H9 (cell line): Measurements from ENCODE around the gene C8G. TPM values are rescaled to one million over a fixed set of nuclear protein-coding genes. Genes with fewer than 3 reads are reported as not detected.

Experiments
- DNase-seq: peaks from one replicate; pipeline ENCODE4 v3.0.0-alpha.2; 2017
- H2AFZ ChIP-seq: one replicate; pipeline ENCODE4 v1.6.1; 2013; ENCODE audit warnings: mild to moderate bottlenecking, low read length, control low read depth, moderate library complexity
- H2AK5ac ChIP-seq: 2 replicates; pipeline ENCODE4 v1.6.1; 2013; ENCODE audit warnings: low read length, control low read depth, mixed read lengths; ENCODE audit not compliant: insufficient read length
- H2BK120ac ChIP-seq: one replicate; pipeline ENCODE4 v1.6.1; 2013; ENCODE audit warnings: low read depth, mild to moderate bottlenecking, low read length, control low read depth, inconsistent platforms; ENCODE audit not compliant: poor library complexity, severe bottlenecking
- H2BK12ac ChIP-seq: 2 replicates; pipeline ENCODE4 v1.6.1; 2013; ENCODE audit warnings: low read length, control low read depth, mixed read lengths, low read depth; ENCODE audit not compliant: insufficient read length
- H2BK15ac ChIP-seq: 2 replicates; pipeline ENCODE4 v1.6.1; 2013; ENCODE audit warnings: low read depth, low read length, control low read depth
- H2BK20ac ChIP-seq: one replicate; pipeline ENCODE4 v1.6.1; 2013; ENCODE audit warnings: low read depth, mild to moderate bottlenecking, low read length, control low read depth, inconsistent platforms; ENCODE audit not compliant: poor library complexity, severe bottlenecking
- H2BK5ac ChIP-seq: 2 replicates; pipeline ENCODE4 v1.6.1; 2013; ENCODE audit warnings: low read length, control low read depth, mixed read lengths; ENCODE audit not compliant: insufficient read length
- H3K14ac ChIP-seq: 2 replicates; pipeline ENCODE4 v1.6.1; 2013; ENCODE audit warnings: low read length, control low read depth; ENCODE audit not compliant: insufficient read depth
- H3K18ac ChIP-seq: 2 replicates; pipeline ENCODE4 v1.6.1; 2013; ENCODE audit warnings: low read depth, mild to moderate bottlenecking, mixed read lengths, low read length, control low read depth; ENCODE audit not compliant: insufficient read length
- H3K23ac ChIP-seq: 2 replicates; pipeline ENCODE4 v1.6.1; 2013; ENCODE audit warnings: low read length, control low read depth, mixed read lengths, low read depth; ENCODE audit not compliant: insufficient read length
- H3K23me2 ChIP-seq: 2 replicates; pipeline ENCODE4 v1.6.1; 2013; ENCODE audit warnings: low read depth, mild to moderate bottlenecking, mixed read lengths, low read length, control low read depth; ENCODE audit not compliant: insufficient read length, poor library complexity, severe bottlenecking
- H3K27ac ChIP-seq: 2 replicates; pipeline ENCODE4 v1.5.1; 2013; ENCODE audit warnings: low read length, control low read depth, mixed read lengths, low read depth; ENCODE audit not compliant: insufficient read length
- H3K27me3 ChIP-seq: 2 replicates; pipeline ENCODE4 v1.6.1; 2013; ENCODE audit warnings: low read length, control low read depth, inconsistent platforms; ENCODE audit not compliant: insufficient read depth
- H3K4ac ChIP-seq: 2 replicates; pipeline ENCODE4 v1.6.1; 2013; ENCODE audit warnings: low read depth, mild to moderate bottlenecking, control low read depth, inconsistent platforms, low read length, moderate library complexity
- H3K4me1 ChIP-seq: 2 replicates; pipeline ENCODE4 v1.6.1; 2013; ENCODE audit warnings: low read length, control low read depth, inconsistent platforms; ENCODE audit not compliant: insufficient read depth
- H3K4me2 ChIP-seq: 2 replicates; pipeline ENCODE4 v1.6.1; 2013; ENCODE audit warnings: low read length, control low read depth, mixed read lengths; ENCODE audit not compliant: insufficient read length, insufficient read depth
- H3K56ac ChIP-seq: 2 replicates; pipeline ENCODE4 v1.6.1; 2013; ENCODE audit warnings: low read depth, mild to moderate bottlenecking, mixed read lengths, low read length, control low read depth; ENCODE audit not compliant: insufficient read length
- H3K79me1 ChIP-seq: 2 replicates; pipeline ENCODE4 v1.6.1; 2013; ENCODE audit warnings: low read depth, mild to moderate bottlenecking, moderate library complexity, low read length, control low read depth, inconsistent platforms; ENCODE audit not compliant: insufficient read depth, poor library complexity, severe bottlenecking
- H3K79me2 ChIP-seq: 2 replicates; pipeline ENCODE4 v1.6.1; 2013; ENCODE audit warnings: low read length, control low read depth, inconsistent platforms; ENCODE audit not compliant: insufficient read depth
- H3K9ac ChIP-seq: 2 replicates; pipeline ENCODE4 v1.6.1; 2013; ENCODE audit warnings: low read length, control low read depth, mixed read lengths; ENCODE audit not compliant: insufficient read length; ENCODE audit errors: extremely low read depth
- H3K9me3 ChIP-seq: one replicate; pipeline ENCODE4 v1.6.1; 2013; ENCODE audit warnings: low read depth, low read length, inconsistent platforms; ENCODE audit not compliant: control insufficient read depth
- H3T11ph ChIP-seq: one replicate; pipeline ENCODE4 v1.6.1; 2013; ENCODE audit warnings: mild to moderate bottlenecking, low read length, control low read depth, inconsistent platforms
- H4K20me1 ChIP-seq: one replicate; pipeline ENCODE4 v1.6.1; 2013; ENCODE audit not compliant: control insufficient read depth, insufficient read length, insufficient read depth
- H4K5ac ChIP-seq: 2 replicates; pipeline ENCODE4 v1.6.1; 2013; ENCODE audit warnings: low read depth, mild to moderate bottlenecking, mixed read lengths, low read length, control low read depth; ENCODE audit not compliant: insufficient read length
- H4K8ac ChIP-seq: replicated peaks from 2 replicates; pipeline ENCODE4 v1.6.1; 2013; ENCODE audit warnings: low read length, control low read depth, mixed read lengths, low read depth; ENCODE audit not compliant: insufficient read length
- H4K91ac ChIP-seq: 2 replicates; pipeline ENCODE4 v1.6.1; 2013; ENCODE audit warnings: low read depth, mild to moderate bottlenecking, moderate library complexity, mixed read lengths, low read length, control low read depth; ENCODE audit not compliant: insufficient read length
- H3K27ac Mint-ChIP-seq, 3 experiments: 2 replicates in 2 of 3; 3 replicates in 1 of 3; pipeline ENCODE4 v1.8.0; 2020 to 2021; ENCODE audit warnings: mixed read lengths in 3 of 3, mild to moderate bottlenecking in 1 of 3, moderate library complexity in 1 of 3
- H3K27me3 Mint-ChIP-seq: 2 replicates; pipeline ENCODE4 v1.8.0; 2021; ENCODE audit warnings: low read depth, mild to moderate bottlenecking, moderate library complexity, mixed read lengths
- H3K36me3 Mint-ChIP-seq, 3 experiments: 2 replicates in 2 of 3; 3 replicates in 1 of 3; pipeline ENCODE4 v1.8.0; 2020 to 2021; ENCODE audit warnings: low read depth in 3 of 3, mixed read lengths in 3 of 3; ENCODE audit not compliant: insufficient read depth in 1 of 3
- H3K4me1 Mint-ChIP-seq, 2 experiments: 2 replicates each; pipeline ENCODE4 v1.8.0; 2020; ENCODE audit warnings: mixed read lengths in 2 of 2
- H3K4me3 Mint-ChIP-seq, 2 experiments: 2 replicates in 1 of 2; 3 replicates in 1 of 2; pipeline ENCODE4 v1.8.0; 2020 to 2021; ENCODE audit warnings: mild to moderate bottlenecking in 2 of 2, mixed read lengths in 2 of 2, moderate library complexity in 1 of 2
- H3K9me3 Mint-ChIP-seq, 2 experiments: 2 replicates in 1 of 2; 3 replicates in 1 of 2; pipeline ENCODE4 v1.8.0; 2020; ENCODE audit warnings: mild to moderate bottlenecking in 2 of 2, mixed read lengths in 2 of 2, moderate library complexity in 1 of 2
- CTCF ChIP-seq: fragments of 200-600 bp; sonication (generic); conservative IDR thresholded peaks from 3 replicates; pipeline ENCODE4 v1.8.0; 2021; ENCODE audit warnings: antibody characterized with exemption, mild to moderate bottlenecking
- WGBS: extraction: QIAGEN DNeasy Blood & Tissue Kit; methylation state at CpG from one replicate; pipeline ENCODE4 v1.1.7; 2013; ENCODE audit warnings: missing lambda C conversion rate, low lambda C conversion rate, mixed read lengths; ENCODE audit not compliant: insufficient read length; ENCODE audit errors: extremely low coverage; 5-methylcytosine and 5-hydroxymethylcytosine counted together
- total RNA-seq: library from RNA; stranded (reverse); gene quantifications from 2 replicates; pipeline ENCODE4 v1.2.1, GENCODE V29; 2021

Gene C8G
- total RNA-seq, 1 experiment from 2014 or later, result 0.96 TPM

DNA sequence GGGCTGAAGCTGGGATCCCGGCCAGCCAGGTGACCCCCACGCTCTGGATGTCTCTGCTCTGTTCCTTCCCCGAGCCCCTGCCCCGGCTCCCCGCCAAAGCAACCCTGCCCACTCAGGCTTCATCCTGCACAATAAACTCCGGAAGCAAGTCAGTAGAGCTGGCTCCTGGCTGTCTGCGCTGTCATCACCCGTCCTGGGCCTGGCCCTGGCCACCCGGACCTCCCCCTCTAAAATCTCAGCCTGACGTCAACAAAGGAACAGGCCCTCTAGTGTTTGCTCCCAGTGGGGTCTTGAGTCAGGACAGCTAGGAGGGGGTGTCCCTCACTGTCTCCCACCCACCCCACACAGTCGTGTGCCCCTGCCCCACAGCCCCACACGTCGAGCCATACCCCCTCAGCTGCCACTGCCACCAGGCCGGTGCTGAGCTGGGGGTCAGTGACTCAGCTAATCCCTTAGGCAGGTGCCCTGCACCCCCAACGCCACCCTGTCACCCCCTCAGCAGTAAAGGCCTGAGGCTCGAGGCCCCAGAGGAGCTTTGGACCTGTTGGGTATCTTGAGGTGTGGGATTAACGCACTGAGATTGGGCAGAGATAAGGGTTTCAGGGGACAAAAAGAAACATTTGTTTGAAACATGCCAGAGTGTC lies 36.7 kb downstream of the C8G start:
- H2BK12ac ChIP-seq, result no peak overlapping the region
- no peak overlapping the region for H3K18ac ChIP-seq
- H3K56ac ChIP-seq, result no peak overlapping the region
- H3K4me3 Mint-ChIP-seq, result no peak overlapping the region
- H4K20me1 ChIP-seq, result no peaks in the 10 kb centered on the region
- H3K14ac ChIP-seq, result no peak overlapping the region
- H3K36me3 Mint-ChIP-seq, result peaks cover 0 to 3% (median 0%) of the 10 kb centered on the region in 3 experiments; a peak in 1 of 7 replicates
- no peak overlapping the region for H2BK120ac ChIP-seq
- no peak overlapping the region for H2BK20ac ChIP-seq
- no peaks in the 10 kb centered on the region for H3K9me3 Mint-ChIP-seq
- H3K4ac ChIP-seq, result no peak overlapping the region
- no peak overlapping the region for H3K27ac Mint-ChIP-seq
- H4K5ac ChIP-seq, result no peak overlapping the region
- H2AFZ ChIP-seq, result no peak overlapping the region
- H2BK15ac ChIP-seq, result no peak overlapping the region
- DNase-seq, result no peak
- H3K9me3 ChIP-seq, result no peaks in the 10 kb centered on the region
- no peak overlapping the region for H2AK5ac ChIP-seq
- H3K27me3 Mint-ChIP-seq, result peaks cover 5% of the 10 kb centered on the region
- no peak for TF ChIP-seq CTCF
- H3K79me2 ChIP-seq, result no peaks in the 10 kb centered on the region
- no peaks in the 10 kb centered on the region; the same call in 1 of the 2 replicates for H3K4me1 ChIP-seq
- H3K4me1 Mint-ChIP-seq, result peaks cover 2 to 13% of the 10 kb centered on the region in 2 experiments
- H3K27me3 ChIP-seq, result no peaks in the 10 kb centered on the region
- H3T11ph ChIP-seq, result no peak overlapping the region
- no peak overlapping the region for H4K8ac ChIP-seq
- H3K79me1 ChIP-seq, result no peaks in the 10 kb centered on the region
- H2BK5ac ChIP-seq, result no peak overlapping the region
- no peak overlapping the region for H3K9ac ChIP-seq
- H4K91ac ChIP-seq, result no peak overlapping the region
- H3K23ac ChIP-seq, result no peak overlapping the region
- peaks cover 9% of the 10 kb centered on the region for H3K23me2 ChIP-seq
- no peak overlapping the region for H3K4me2 ChIP-seq
- no peak overlapping the region for H3K27ac ChIP-seq
- no CpG with 5 or more reads among the region's 17 CpGs for WGBS
